Chondrocyte (in vitro differentiated cells): ENCODE measurements around the gene NEK6. TPM values are rescaled to one million over a fixed set of nuclear protein-coding genes. Genes with fewer than 3 reads are reported as not detected.

Source experiments
- DNase-seq: peaks from one replicate; pipeline ENCODE4 v3.0.0; 2021; ENCODE audit warnings: mixed read lengths, low spot score
- H3K27ac Mint-ChIP-seq: one replicate; pipeline ENCODE4 v1.8.0; 2021; ENCODE audit warnings: mild to moderate bottlenecking, moderate library complexity, mixed read lengths; ENCODE audit not compliant: unreplicated experiment
- H3K27me3 Mint-ChIP-seq: 2 replicates; pipeline ENCODE4 v1.8.0; 2021; ENCODE audit warnings: low read depth, mixed read lengths
- H3K36me3 Mint-ChIP-seq: 2 replicates; pipeline ENCODE4 v1.8.0; 2021; ENCODE audit warnings: low read depth, mixed read lengths
- H3K4me1 Mint-ChIP-seq: 2 replicates; pipeline ENCODE4 v1.8.0; 2021; ENCODE audit warnings: low read depth, mild to moderate bottlenecking, mixed read lengths
- H3K4me3 Mint-ChIP-seq: one replicate; pipeline ENCODE4 v1.8.0; 2021; ENCODE audit warnings: mild to moderate bottlenecking, moderate library complexity, mixed read lengths; ENCODE audit not compliant: unreplicated experiment
- H3K9me3 Mint-ChIP-seq: 2 replicates; pipeline ENCODE4 v1.8.0; 2021; ENCODE audit warnings: low read depth, mixed read lengths
- CTCF ChIP-seq: fragments of 200-600 bp; sonication (generic); IDR thresholded peaks from 2 replicates; pipeline ENCODE4 v1.5.0; 2021; ENCODE audit warnings: antibody characterized with exemption, mild to moderate bottlenecking, moderate library complexity
- total RNA-seq: library from RNA; stranded (reverse); gene quantifications from 3 replicates; pipeline ENCODE4 v1.2.1, GENCODE V29; 2021

Gene NEK6
- total RNA-seq, 1 donor from 2014 or later: 110 TPM

- Mint-ChIP-seq H3K36me3 (peaks cover 11% of the 10 kb centered on the region), H3K4me1 (peaks cover 22% of the 10 kb centered on the region), H3K4me3 (no peak overlapping the region), H3K27ac (no peak overlapping the region), H3K27me3 (no peaks in the 10 kb centered on the region), H3K9me3 (no peaks in the 10 kb centered on the region)
- no peak for TF ChIP-seq CTCF
- DNase-seq: no peak
These were observed 102.3 kb downstream of the NEK6 start for GRCh38 chr9:124359855-124360678.

- no peak overlapping the region for H3K4me3 Mint-ChIP-seq
- no peak for TF ChIP-seq CTCF
- no peaks in the 10 kb centered on the region for H3K27me3 Mint-ChIP-seq
- H3K27ac Mint-ChIP-seq: no peak overlapping the region
- H3K4me1 Mint-ChIP-seq: peaks cover 22% of the 10 kb centered on the region
- H3K36me3 Mint-ChIP-seq: peaks cover 12% of the 10 kb centered on the region
- no peaks in the 10 kb centered on the region for H3K9me3 Mint-ChIP-seq
- no peak for DNase-seq
These were observed 103.4 kb downstream of the NEK6 start for GRCh38 chr9:124361128-124361527.

- no peaks in the 10 kb centered on the region for H3K9me3 Mint-ChIP-seq
- H3K27me3 Mint-ChIP-seq: no peaks in the 10 kb centered on the region
- TF ChIP-seq CTCF: no peak
- H3K27ac Mint-ChIP-seq: no peak overlapping the region
- peaks cover 21% of the 10 kb centered on the region for H3K4me1 Mint-ChIP-seq
- H3K36me3 Mint-ChIP-seq: peaks cover 3% of the 10 kb centered on the region
- H3K4me3 Mint-ChIP-seq: no peak overlapping the region
- no peak for DNase-seq
These were observed 105.8 kb downstream of the NEK6 start for GRCh38 chr9:124363326-124364096.

- DNase-seq: no peak
- Mint-ChIP-seq H3K9me3 (no peaks in the 10 kb centered on the region), H3K36me3 (peaks cover 3% of the 10 kb centered on the region), H3K27ac (no peak overlapping the region), H3K27me3 (no peaks in the 10 kb centered on the region), H3K4me3 (no peak overlapping the region), H3K4me1 (peaks cover 21% of the 10 kb centered on the region)
- TF ChIP-seq CTCF: no peak
These were observed 106.4 kb downstream of the NEK6 start for GRCh38 chr9:124364141-124364540.

- H3K9me3 Mint-ChIP-seq: no peaks in the 10 kb centered on the region
- H3K27ac Mint-ChIP-seq: no peak overlapping the region
- peaks cover 3% of the 10 kb centered on the region for H3K36me3 Mint-ChIP-seq
- TF ChIP-seq CTCF: no peak
- H3K4me1 Mint-ChIP-seq: peaks cover 24% of the 10 kb centered on the region
- no peak overlapping the region for H3K4me3 Mint-ChIP-seq
- no peak for DNase-seq
- no peaks in the 10 kb centered on the region for H3K27me3 Mint-ChIP-seq
These were observed 107.3 kb downstream of the NEK6 start for GRCh38 chr9:124365036-124365435.
